ENCODE measurements around the gene CELF4. TPM values are rescaled to one million over a fixed set of nuclear protein-coding genes. Genes with fewer than 3 reads are reported as not detected.

Gene CELF4
- total RNA-seq, 1 donor from 2014 or later: 0.22 TPM

DNA sequence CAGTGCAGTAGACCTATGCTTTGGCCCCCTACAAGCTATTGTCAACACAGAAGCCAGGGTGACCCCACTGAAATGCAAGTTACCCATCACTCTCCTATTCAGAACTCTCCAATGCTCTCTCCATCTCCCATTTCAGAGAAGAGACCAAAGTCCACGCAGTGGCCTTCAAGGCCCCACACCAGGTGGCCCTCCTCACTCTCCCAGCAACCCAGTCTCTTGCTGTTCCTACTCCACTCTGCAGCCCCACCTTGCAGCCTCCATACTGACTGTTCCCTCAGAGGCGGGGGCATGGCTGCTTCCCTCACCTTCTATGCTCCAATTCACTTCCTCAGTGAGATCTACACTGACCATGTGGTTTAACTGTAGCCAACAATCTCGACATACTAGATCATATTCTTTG is 313.3 kb downstream of the CELF4 start:
- no peaks in the 10 kb centered on the region for H3K9me3 Mint-ChIP-seq (ENCODE audit: low read depth)
- DNase-seq (ENCODE audit: low spot score): no peak
- peaks cover 10% of the 10 kb centered on the region for H3K4me1 Mint-ChIP-seq (ENCODE audit: low read depth)
- H3K27ac Mint-ChIP-seq (ENCODE audit: unreplicated experiment): no peak overlapping the region
- H3K4me3 Mint-ChIP-seq (ENCODE audit: unreplicated experiment): no peak overlapping the region
- H3K27me3 Mint-ChIP-seq (ENCODE audit: low read depth): peaks cover 38% of the 10 kb centered on the region
- TF ChIP-seq, protein P1, sequence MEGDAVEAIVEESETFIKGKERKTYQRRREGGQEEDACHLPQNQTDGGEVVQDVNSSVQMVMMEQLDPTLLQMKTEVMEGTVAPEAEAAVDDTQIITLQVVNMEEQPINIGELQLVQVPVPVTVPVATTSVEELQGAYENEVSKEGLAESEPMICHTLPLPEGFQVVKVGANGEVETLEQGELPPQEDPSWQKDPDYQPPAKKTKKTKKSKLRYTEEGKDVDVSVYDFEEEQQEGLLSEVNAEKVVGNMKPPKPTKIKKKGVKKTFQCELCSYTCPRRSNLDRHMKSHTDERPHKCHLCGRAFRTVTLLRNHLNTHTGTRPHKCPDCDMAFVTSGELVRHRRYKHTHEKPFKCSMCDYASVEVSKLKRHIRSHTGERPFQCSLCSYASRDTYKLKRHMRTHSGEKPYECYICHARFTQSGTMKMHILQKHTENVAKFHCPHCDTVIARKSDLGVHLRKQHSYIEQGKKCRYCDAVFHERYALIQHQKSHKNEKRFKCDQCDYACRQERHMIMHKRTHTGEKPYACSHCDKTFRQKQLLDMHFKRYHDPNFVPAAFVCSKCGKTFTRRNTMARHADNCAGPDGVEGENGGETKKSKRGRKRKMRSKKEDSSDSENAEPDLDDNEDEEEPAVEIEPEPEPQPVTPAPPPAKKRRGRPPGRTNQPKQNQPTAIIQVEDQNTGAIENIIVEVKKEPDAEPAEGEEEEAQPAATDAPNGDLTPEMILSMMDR (IDR thresholded peaks at IDR 0.05): no peak
- H3K36me3 Mint-ChIP-seq (ENCODE audit: low read depth): no peaks in the 10 kb centered on the region

DNA sequence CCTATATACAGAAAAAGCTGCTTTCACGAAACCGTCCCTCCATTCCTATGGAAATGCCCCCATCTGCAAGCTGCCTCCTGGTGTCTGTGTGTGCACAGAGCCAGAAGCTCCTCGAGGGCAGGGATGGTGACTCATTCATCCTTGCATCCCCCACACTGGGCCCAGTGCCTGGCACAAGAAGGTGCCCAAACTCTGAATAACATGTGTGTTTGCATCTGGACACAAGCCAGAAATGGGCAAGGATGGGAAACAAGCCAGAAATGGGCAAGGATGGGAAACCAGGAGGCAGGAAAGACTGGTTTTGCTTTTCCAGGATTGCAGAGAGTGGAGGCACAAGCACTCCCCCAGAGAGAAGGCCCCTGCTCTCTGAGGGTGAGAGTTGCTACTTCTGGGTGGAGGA is 313.9 kb downstream of the CELF4 start:
- TF ChIP-seq, protein P1 (IDR thresholded peaks at IDR 0.05): no peak
- peaks cover 33% of the 10 kb centered on the region for H3K27me3 Mint-ChIP-seq (ENCODE audit: low read depth)
- H3K27ac Mint-ChIP-seq (ENCODE audit: unreplicated experiment): no peak overlapping the region
- no peaks in the 10 kb centered on the region for H3K36me3 Mint-ChIP-seq (ENCODE audit: low read depth)
- H3K4me1 Mint-ChIP-seq (ENCODE audit: low read depth): peaks cover 10% of the 10 kb centered on the region
- no peak for DNase-seq (ENCODE audit: low spot score)
- H3K4me3 Mint-ChIP-seq (ENCODE audit: unreplicated experiment): no peak overlapping the region
- H3K9me3 Mint-ChIP-seq (ENCODE audit: low read depth): no peaks in the 10 kb centered on the region

DNA sequence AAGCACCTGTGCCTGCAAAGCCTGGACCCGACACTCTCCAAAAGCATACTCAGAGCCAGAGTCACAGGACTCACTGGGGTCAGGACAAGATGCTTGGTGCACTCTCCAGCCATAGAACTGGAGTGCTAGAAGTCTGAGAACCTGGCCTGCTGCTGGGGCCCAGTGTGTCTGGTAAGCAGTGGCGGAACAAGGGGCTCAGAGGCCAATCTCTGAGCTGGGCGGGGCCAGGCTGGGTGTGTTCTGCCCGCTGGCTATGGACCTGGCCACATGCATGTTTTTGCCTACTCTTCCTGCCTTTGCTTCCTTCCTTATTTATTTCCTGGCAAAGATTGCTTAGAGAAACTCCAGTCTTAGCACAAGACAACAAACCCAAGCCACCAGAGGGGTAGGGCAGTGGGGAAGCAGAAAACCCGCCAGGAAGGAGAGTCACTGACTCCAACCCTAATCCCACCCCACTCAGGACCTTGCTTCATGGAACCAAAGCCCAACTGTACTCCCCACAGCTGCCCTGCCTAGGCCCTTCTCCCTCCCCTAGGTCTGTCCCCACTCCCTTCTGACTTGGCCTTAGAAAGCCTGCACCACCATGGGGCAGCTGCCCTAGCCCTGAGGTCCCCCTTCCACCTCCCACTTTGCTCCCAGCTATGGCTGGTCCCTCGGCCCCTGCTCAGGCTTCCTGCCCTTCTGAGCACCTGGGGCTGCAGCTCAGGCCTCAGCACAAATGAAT is 315.5 kb downstream of the CELF4 start:
- H3K36me3 Mint-ChIP-seq (ENCODE audit: low read depth): no peaks in the 10 kb centered on the region
- DNase-seq (ENCODE audit: low spot score): no peak
- no peak overlapping the region for H3K27ac Mint-ChIP-seq (ENCODE audit: unreplicated experiment)
- no peak overlapping the region for H3K4me3 Mint-ChIP-seq (ENCODE audit: unreplicated experiment)
- no peaks in the 10 kb centered on the region for H3K9me3 Mint-ChIP-seq (ENCODE audit: low read depth)
- peaks cover 10% of the 10 kb centered on the region for H3K4me1 Mint-ChIP-seq (ENCODE audit: low read depth)
- TF ChIP-seq, protein P1 (IDR thresholded peaks at IDR 0.05): no peak
- peaks cover 27% of the 10 kb centered on the region for H3K27me3 Mint-ChIP-seq (ENCODE audit: low read depth)

DNA sequence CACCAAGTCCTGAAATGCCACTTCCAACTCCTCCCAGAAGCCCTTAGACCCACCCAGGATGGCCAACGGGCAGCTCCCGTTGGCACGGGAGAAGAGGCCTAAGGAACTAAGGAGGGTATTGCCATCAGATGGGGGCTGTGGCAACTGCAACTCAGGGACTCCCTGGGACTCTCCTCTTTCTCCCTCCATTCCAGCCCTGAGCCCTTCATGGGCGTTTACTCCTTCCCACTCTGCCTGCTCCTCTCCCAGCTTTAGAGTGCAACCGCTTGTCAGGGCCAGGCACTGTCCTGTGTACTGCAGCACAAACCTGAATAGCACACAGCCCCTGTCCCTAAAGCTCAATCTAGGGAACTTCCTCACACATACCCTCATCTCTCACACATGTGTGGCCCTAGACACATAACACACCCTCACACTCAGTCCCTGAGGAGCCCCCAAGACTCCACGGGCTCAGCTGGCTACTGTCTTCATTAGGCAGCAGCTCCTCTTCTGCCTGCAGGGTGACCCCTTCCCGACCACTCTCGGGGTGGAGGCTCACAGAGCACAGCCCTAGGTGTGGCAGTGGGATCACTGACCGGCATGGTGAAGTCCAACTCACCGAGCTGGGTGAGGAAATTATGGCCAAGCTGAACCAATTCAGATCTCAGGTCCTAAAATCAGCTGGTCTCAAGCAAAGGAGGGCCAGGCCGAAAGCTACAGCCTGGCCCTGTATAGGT is 316.3 kb downstream of the CELF4 start:
- TF ChIP-seq, protein P1 (IDR thresholded peaks at IDR 0.05): no peak
- no peak overlapping the region for H3K27ac Mint-ChIP-seq (ENCODE audit: unreplicated experiment)
- no peak overlapping the region for H3K4me3 Mint-ChIP-seq (ENCODE audit: unreplicated experiment)
- H3K27me3 Mint-ChIP-seq (ENCODE audit: low read depth): peaks cover 24% of the 10 kb centered on the region
- peaks cover 3% of the 10 kb centered on the region for H3K36me3 Mint-ChIP-seq (ENCODE audit: low read depth)
- no peaks in the 10 kb centered on the region for H3K9me3 Mint-ChIP-seq (ENCODE audit: low read depth)
- H3K4me1 Mint-ChIP-seq (ENCODE audit: low read depth): peaks cover 7% of the 10 kb centered on the region
- no peak for DNase-seq (ENCODE audit: low spot score)

DNA sequence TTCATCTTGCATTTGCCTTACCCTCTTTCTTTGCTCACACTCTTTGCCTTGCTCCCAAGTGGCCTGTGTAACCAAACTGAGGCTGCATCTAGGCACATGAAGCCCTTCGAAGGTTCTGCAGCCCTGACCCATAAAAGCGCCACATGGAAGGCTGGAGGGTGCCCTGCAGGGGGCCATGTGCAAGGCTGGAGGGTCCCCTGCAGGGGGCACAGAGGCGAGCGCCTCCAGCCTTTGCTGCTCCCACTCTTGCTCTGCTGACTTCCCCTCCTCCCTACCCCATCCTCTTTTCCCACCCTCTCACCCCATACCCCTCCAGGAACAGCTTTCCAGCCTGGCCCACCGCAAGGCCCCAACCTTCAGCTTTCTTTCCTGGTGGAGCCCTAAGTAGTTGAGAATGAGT is 317.3 kb downstream of the CELF4 start:
- DNase-seq (ENCODE audit: low spot score): no peak
- Mint-ChIP-seq H3K4me3 (ENCODE audit: unreplicated experiment) (no peak overlapping the region), H3K27me3 (ENCODE audit: low read depth) (peaks cover 28% of the 10 kb centered on the region)

More for the DNA sequence above, 317.3 kb downstream of the CELF4 start:
- H3K9me3 Mint-ChIP-seq (ENCODE audit: low read depth): no peaks in the 10 kb centered on the region
- TF ChIP-seq, protein P1 (IDR thresholded peaks at IDR 0.05): no peak
- peaks cover 4% of the 10 kb centered on the region for H3K36me3 Mint-ChIP-seq (ENCODE audit: low read depth)
- peaks cover 10% of the 10 kb centered on the region for H3K4me1 Mint-ChIP-seq (ENCODE audit: low read depth)
- H3K27ac Mint-ChIP-seq (ENCODE audit: unreplicated experiment): no peak overlapping the region

Measured in chondrocyte (in vitro differentiated cells).